H1 (cell line): ENCODE data around the gene SLC35D2. TPM values are rescaled to one million over a fixed set of nuclear protein-coding genes. Genes with fewer than 3 reads are reported as not detected.

Source experiments
- GABPA ChIP-seq: IDR thresholded peaks from 2 replicates; pipeline ENCODE4 v1.6.1; 2011; ENCODE audit warnings: mild to moderate bottlenecking, low read length, moderate library complexity, borderline replicate concordance; ENCODE audit not compliant: insufficient read depth
- KDM4A ChIP-seq: IDR thresholded peaks from one replicate; pipeline ENCODE4 v1.7.1; 2012; ENCODE audit warnings: low read depth, mild to moderate bottlenecking, moderate library complexity, low read length, inconsistent platforms; ENCODE audit not compliant: severe bottlenecking
- TBP ChIP-seq: IDR thresholded peaks from 2 replicates; pipeline ENCODE4 v1.6.1; 2011; ENCODE audit warnings: low read depth, low read length, improper control_type of control experiment
- polyA plus RNA-seq, 7 experiments: library from polyadenylated mRNA; depleted of rRNA in 3 of 7; stranded (reverse) in 5 of 7; unstranded in 2 of 7; fragments of >200 nt in 5 of 7; fragments of 200-250 nt in 2 of 7; gene quantifications; 1 replicate in 5 of 7; 2 replicates in 1 of 7; 4 replicates in 1 of 7; pipeline versions ENCODE4 v1.2.1 to v1.2.3, GENCODE V29; 2011 to 2013; ENCODE audit warnings: missing spikeins in 2 of 7, mixed read lengths in 2 of 7
- total RNA-seq: library from RNA; stranded (reverse); fragmentation: NEBNext Ultra II Directional; extraction: Animal tissue kit (Norgen Biotek cat#: 25700); gene quantifications from 2 replicates; pipeline ENCODE4 v1.2.1, GENCODE V29; 2021

Gene SLC35D2
- total and polyA plus RNA-seq, 2 of the 8 experiments (the other 6 are each of a cell fraction or from before 2014, with no cell fraction given), result 9.6 to 11.5 TPM

DNA sequence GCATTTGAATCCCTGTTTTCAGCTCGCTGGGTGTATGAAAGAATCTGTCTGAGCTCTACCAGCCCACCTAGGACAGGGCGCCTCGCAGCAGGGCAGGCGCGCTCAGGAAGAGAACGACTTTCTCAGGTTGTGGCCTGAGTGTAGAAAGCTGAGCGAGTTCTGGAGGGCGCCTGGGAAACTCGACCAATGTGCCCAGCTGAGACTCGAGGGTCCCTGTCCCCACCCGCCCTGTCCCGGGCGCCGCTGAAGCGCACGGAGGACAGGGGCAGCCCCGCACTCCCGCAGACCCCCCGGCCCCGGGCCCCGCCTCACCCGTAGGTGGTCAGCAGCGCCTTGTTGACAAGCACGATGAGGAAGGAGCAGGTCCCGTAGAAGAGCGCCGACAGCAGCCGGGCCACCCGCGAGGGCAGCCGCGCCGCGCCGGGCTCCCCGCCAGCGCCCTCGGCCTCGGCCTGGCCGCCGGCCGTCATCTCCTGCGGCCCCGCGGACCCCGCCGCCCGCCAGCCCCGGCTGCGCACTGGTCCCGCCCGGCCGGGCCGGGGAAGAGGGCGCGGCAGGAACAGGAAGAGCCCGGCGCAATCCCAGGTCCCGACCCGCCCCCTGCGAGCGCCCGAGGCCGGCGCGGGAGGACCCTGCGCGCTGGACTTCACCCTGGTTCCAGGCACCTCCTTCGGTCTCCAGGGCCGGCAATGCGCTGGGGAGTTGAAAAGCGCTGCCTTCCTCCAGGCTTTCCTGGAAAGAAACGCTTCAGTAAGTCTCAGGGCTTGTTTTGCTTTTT is at the start of gene SLC35D2 (continued):
- TF ChIP-seq TBP (peak; percentile 50; the same call in 1 of the 2 replicates), KDM4A (no peak), GABPA (peak; percentile 53; the same call in 1 of the 2 replicates)
